Eye (tissue), 1 donor: ENCODE data around the gene RAB7A.
A peak's percentile ranks its signal among the peaks of the same experiment; 100 is the strongest.

Source experiments
- DNase-seq: peaks from one replicate; pipeline ENCODE4 v3.0.0-alpha.2; 2015

RAB7A gene

GRCh38 chr3:128794067-128794768, 68.2 kb downstream of the RAB7A start:
- DNase-seq: no peak

- DNase-seq: peak; percentile 83
These were observed 69.0 kb downstream of the RAB7A start for GRCh38 chr3:128794770-128795649.

- DNase-seq: no peak
These were observed 73.7 kb downstream of the RAB7A start for GRCh38 chr3:128799653-128800052.

- no peak for DNase-seq
These were observed 74.5 kb downstream of the RAB7A start for GRCh38 chr3:128800241-128801187.

- DNase-seq: no peak
These were observed 75.9 kb downstream of the RAB7A start for GRCh38 chr3:128801779-128802380.

- DNase-seq: no peak
These were observed 77.3 kb downstream of the RAB7A start for GRCh38 chr3:128803307-128803706.

- no peak for DNase-seq
These were observed 78.2 kb downstream of the RAB7A start for GRCh38 chr3:128804017-128804810.

- DNase-seq: no peak
These were observed 78.8 kb downstream of the RAB7A start for GRCh38 chr3:128804811-128805155.

GRCh38 chr3:128805772-128806171, 79.8 kb downstream of the RAB7A start:
- no peak for DNase-seq

GRCh38 chr3:128806588-128806987, 80.6 kb downstream of the RAB7A start:
- no peak for DNase-seq

- no peak for DNase-seq
These were observed 81.3 kb downstream of the RAB7A start for GRCh38 chr3:128807186-128807830.

GRCh38 chr3:128808672-128809071, 82.7 kb downstream of the RAB7A start:
- DNase-seq: no peak

GRCh38 chr3:128813097-128813496, 87.1 kb downstream of the RAB7A start:
- DNase-seq: no peak

GRCh38 chr3:128814060-128814459, 88.1 kb downstream of the RAB7A start:
- DNase-seq: no peak

- DNase-seq: no peak
These were observed 88.7 kb downstream of the RAB7A start for GRCh38 chr3:128814519-128815317.

- no peak for DNase-seq
These were observed 89.5 kb downstream of the RAB7A start for GRCh38 chr3:128815318-128816064.

- no peak for DNase-seq
These were observed 92.3 kb downstream of the RAB7A start for GRCh38 chr3:128818186-128818787.

- no peak for DNase-seq
These were observed 94.4 kb downstream of the RAB7A start for GRCh38 chr3:128820252-128820839.

- DNase-seq: no peak
These were observed 97.0 kb downstream of the RAB7A start for GRCh38 chr3:128823008-128823407.
